AG10803 (cell line): ENCODE measurements around the gene AGAP1.

Experiments
- DNase-seq: peaks from one replicate; pipeline ENCODE4 v3.0.0; 2010; ENCODE audit warnings: low read depth
- H3K4me3 ChIP-seq: 2 replicates; pipeline ENCODE4 v1.5.1; 2011; ENCODE audit warnings: mild to moderate bottlenecking, low read length, control low read depth
- TF ChIP-seq, protein P1 (sequence below): conservative IDR thresholded peaks from 2 replicates; pipeline ENCODE4 v1.5.1; 2011; ENCODE audit warnings: mild to moderate bottlenecking, low read length, control low read depth, inconsistent platforms

AGAP1 gene

DNA sequence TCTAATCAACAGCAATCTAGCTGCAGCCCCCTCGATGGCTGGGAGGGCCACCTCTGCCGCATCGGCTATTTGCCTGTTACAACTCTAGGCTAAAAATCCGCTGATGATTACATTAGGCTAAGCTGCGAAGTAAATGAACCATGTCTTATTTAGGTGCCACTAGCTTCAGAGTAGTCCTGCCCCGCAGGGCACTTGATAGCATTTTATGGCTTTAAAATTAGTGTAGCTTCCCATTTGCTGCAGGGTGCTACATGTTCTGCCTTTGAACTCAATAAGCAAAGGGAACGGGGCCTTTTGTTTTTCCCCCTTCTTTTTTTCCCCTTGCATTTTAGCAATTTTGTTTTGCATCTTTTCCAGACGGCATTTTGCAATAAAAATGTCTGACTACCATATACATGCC is 404.1 kb downstream of the AGAP1 start:
- no peak overlapping the region for H3K4me3 ChIP-seq
- no peak for DNase-seq
- TF ChIP-seq, protein P1, sequence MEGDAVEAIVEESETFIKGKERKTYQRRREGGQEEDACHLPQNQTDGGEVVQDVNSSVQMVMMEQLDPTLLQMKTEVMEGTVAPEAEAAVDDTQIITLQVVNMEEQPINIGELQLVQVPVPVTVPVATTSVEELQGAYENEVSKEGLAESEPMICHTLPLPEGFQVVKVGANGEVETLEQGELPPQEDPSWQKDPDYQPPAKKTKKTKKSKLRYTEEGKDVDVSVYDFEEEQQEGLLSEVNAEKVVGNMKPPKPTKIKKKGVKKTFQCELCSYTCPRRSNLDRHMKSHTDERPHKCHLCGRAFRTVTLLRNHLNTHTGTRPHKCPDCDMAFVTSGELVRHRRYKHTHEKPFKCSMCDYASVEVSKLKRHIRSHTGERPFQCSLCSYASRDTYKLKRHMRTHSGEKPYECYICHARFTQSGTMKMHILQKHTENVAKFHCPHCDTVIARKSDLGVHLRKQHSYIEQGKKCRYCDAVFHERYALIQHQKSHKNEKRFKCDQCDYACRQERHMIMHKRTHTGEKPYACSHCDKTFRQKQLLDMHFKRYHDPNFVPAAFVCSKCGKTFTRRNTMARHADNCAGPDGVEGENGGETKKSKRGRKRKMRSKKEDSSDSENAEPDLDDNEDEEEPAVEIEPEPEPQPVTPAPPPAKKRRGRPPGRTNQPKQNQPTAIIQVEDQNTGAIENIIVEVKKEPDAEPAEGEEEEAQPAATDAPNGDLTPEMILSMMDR, result no peak

DNA sequence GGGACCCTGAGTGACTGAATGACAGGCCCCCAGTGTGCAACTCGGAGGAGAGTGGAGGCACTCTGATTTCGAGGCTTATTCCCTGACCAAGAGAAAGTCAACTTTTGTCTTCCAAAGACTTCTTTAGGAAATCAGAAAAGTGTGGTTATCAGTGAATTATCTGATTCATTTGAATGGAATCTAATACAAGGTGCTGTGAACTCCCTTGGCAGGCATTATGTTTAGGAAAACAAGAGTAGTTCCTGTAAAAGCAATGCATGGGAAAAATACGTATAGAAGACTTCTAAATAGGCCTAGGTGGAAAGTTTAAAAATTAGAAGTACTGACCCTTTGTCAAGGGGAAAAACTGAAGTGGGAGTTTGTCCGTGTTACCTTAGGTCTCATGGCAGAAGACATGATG is 404.9 kb downstream of the AGAP1 start:
- DNase-seq, result no peak
- H3K4me3 ChIP-seq, result no peak overlapping the region
- TF ChIP-seq, protein P1, result no peak

DNA sequence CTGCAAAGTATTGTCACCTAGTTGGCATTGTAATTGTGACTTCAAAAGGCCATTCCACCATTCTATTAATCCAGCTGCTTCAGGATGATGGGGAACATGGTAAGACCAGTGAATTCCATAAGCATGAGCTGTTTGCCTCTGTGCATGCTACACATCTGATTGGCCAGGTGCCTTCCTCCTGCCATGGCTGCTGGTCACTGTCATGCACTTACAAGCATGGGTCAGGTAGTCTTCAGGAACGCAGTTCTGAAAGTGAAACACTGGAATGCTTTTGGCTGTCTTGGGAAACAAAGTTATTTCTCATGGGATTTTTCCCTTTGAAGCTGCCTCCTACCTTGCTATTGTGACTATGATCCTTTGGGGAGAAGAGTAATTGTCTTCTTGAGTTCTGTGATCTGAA is 406.8 kb downstream of the AGAP1 start:
- TF ChIP-seq, protein P1, result no peak
- DNase-seq, result peak; percentile 8
- no peak overlapping the region for H3K4me3 ChIP-seq

DNA sequence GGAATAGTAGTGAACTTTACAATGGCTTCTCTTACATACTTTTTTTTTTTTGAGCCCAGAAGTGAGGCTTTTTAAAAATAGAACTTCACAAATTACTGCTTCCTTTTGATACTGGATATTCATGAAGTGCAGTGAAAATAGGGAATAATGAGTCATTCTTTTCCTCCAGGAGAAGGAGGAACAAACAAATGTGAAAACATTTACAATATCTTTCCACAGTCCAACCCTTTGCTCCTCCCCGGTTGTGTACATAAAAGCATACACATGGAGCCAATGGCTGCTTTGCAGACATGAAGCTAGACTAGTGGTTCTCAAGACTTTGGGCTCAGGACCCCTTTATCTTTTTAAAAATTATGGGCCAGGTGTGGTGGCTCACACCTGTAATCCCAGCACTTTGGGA is 407.4 kb downstream of the AGAP1 start:
- H3K4me3 ChIP-seq, result no peak overlapping the region

DNA sequence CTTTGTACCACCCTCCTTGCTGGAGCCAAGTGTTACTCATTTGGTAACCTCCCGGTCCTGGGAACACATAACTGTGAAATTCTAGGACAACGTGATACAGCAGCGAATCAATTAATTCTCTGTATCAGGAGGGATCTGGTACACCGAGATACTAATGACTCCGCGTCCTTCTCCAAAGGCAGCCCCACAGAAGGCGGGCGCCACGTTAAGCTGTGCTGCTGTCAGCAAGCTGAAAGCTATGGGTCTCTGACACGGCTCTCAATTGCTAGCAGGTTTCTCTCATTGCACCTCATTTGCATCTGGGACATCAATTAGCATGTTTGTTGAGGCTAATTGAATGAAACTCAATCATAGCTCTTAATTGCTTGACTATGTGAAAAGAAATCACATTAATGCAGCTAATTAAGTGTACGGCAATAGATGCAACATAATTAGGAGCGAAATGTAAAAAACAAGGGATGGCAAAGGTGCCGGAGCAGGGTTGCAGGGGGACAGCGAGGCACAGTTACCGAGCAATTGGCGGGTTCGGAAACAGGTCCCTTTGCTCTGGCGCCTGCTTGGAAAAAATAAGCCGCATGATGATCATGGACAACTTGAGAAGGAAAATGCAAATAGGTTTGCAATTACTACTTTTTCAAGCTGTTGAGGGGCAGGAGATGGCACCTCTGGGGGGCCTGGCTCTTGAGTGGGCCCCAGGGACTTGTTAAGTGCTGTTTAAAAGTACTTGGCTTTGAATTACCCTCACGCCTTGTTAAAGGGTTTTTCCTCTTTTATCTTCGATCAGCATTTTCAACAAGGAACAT is 410.1 kb downstream of the AGAP1 start:
- TF ChIP-seq, protein P1, result no peak

More for the DNA sequence above, 407.4 kb downstream of the AGAP1 start:
- DNase-seq, result no peak
- TF ChIP-seq, protein P1, result no peak

DNA sequence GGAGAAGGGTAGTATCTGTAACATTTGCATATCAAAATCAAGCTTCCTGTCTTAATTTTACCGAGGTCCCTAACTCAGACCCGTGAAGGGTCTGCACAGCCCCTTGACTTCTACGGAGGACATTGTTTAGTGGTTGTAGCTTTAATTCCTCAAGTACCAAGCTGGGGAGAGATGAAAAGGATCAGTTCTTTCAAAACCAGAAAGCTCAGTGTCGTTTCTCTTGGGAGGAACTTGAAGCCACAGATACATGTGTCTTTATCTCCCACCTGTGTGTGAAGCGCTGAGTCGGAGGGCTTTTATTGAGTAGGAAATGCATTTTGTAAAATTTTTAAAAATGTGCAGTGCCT is 410.7 kb downstream of the AGAP1 start:
- TF ChIP-seq, protein P1, result no peak
- no peak for DNase-seq
- no peak overlapping the region for H3K4me3 ChIP-seq

More for the DNA sequence above, 410.1 kb downstream of the AGAP1 start:
- H3K4me3 ChIP-seq, result no peak overlapping the region
- DNase-seq, result no peak

DNA sequence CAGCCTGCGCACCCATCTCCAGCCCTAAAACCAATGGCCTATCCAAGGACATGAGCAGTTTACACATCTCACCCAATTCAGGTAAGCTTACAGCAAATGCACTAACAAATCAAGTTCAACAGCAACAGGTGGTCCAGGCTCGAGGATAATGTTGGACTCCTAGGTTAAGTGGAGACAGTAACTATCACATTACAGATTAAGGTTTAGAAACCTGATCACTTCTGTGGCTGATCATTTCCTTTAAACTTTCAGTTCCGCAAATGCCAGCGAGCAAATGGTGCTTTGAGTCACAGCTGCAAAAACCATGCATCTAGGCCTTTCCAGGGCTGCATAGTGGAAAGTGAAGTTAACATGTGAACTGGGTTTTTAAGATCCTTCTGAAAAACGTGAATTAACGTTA is 415.0 kb downstream of the AGAP1 start:
- no peak overlapping the region for H3K4me3 ChIP-seq
- no peak for DNase-seq
- TF ChIP-seq, protein P1, result no peak
